Caki2 (cell line): Measurements from ENCODE around the gene NEDD9. TPM values are rescaled to one million over a fixed set of nuclear protein-coding genes. Genes with fewer than 3 reads are reported as not detected.

ENCODE experiments used
- DNase-seq: peaks from one replicate; pipeline ENCODE4 v3.0.0-alpha.2; 2015; ENCODE audit warnings: low read depth
- in situ Hi-C: cut with HindIII; loops from 2 replicates; pipeline ENCODE4 v1.10.0; 2016; ENCODE audit warnings: low sequenced_read_pairs, low pct_unique_long_range_greater_than_20kb, mixed read lengths
- total RNA-seq: library from RNA; depleted of rRNA; stranded (reverse); fragments of >200 nt; shearing (Covaris generic); gene quantifications from 2 replicates; pipeline ENCODE4 v1.2.3, GENCODE V29; 2014; ENCODE audit warnings: low replicate concordance

Gene NEDD9
- total RNA-seq, 1 experiment from 2014 or later: 5.2 TPM

GRCh38 chr6:11210386-11211138 is 21.9 kb downstream of the NEDD9 start:
- DNase-seq: no peak
- in situ Hi-C loops: no loop called here

DNA sequence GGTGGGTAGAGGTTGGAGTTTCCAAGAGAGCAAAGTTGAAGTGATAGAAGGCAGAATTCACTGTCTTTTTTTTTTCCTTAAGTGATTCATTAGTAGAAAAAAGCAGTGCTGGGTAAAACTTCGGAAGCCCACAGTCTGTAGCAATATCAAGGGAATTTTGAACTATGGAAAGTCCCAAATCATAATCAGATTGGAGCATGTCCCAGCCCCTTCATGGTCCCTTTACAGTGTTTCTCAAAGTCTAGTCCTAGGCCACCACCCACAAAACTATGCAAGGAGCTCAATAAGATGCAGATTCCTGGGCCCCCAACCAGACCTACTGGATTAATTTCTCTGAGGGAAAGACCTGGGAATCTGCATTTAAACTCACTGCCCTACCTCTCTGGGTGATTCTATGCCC is 22.6 kb downstream of the NEDD9 start:
- peak; percentile 10 for DNase-seq
- in situ Hi-C loops: no loop called here

- in situ Hi-C loops: no loop called here
- DNase-seq: no peak
Measured at GRCh38 chr6:11209369-11209768, 23.1 kb downstream of the NEDD9 start.

GRCh38 chr6:11208854-11209253 is 23.6 kb downstream of the NEDD9 start:
- no peak for DNase-seq
- in situ Hi-C loops: no loop called here

GRCh38 chr6:11208267-11208666 is 24.2 kb downstream of the NEDD9 start:
- in situ Hi-C loops: no loop called here
- no peak for DNase-seq

DNA sequence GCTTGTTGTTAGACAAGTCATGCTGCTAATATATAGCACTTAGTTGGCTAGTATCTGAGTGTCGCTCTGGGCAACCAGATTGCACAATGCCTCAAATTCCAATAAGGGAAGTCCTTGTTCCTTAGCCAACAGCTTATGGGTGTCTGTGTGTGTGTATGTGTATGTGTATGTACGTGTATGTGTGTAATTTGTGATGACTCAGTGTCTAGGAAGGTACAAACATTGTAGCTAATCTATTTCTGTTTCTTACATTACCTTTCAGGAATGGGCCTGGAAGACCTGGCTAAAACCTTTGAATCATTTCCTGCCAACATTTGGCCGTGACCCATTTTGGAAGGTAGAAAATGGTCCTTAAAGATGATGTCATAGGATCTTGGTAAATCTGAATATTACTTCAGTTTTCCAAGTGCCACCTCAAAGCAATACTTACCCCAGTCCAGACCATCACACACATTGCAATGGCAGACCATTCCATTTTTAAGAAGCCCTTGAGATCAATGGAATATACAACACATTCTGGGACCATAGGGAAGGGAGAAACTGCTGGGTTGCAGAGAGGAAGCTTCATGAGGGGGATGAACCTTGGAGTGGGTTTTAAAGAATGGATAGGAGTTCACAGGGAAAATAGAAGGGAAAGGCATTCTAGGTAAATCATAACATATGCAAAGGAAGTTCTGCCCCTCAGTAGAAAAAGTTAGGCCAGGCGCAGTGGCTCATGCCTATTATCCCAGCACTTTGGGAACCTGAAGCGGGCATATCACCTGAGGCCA is 25.1 kb downstream of the NEDD9 start:
- peak; percentile 85 for DNase-seq
- in situ Hi-C loops: no loop called here

DNA sequence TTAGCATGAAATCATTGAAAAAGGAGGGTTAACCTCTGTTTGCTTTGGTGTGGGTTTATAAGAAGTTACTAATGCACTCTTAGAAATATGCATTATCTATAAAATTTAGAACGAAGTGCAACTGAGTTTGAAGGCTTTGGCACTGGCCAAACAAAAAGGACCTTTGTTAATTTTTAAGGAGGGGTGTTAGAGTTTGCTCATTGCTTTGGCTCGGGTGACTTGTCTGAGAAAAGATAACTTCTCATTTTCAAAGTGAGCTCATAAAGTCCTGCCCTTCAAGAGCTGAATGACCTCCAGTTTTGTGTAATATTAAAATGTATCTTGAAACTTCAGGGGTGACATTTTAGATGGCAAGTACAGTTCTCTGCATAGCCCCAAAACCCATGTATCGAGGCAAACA is 25.9 kb downstream of the NEDD9 start:
- no peak for DNase-seq
- in situ Hi-C loops: no loop called here

DNA sequence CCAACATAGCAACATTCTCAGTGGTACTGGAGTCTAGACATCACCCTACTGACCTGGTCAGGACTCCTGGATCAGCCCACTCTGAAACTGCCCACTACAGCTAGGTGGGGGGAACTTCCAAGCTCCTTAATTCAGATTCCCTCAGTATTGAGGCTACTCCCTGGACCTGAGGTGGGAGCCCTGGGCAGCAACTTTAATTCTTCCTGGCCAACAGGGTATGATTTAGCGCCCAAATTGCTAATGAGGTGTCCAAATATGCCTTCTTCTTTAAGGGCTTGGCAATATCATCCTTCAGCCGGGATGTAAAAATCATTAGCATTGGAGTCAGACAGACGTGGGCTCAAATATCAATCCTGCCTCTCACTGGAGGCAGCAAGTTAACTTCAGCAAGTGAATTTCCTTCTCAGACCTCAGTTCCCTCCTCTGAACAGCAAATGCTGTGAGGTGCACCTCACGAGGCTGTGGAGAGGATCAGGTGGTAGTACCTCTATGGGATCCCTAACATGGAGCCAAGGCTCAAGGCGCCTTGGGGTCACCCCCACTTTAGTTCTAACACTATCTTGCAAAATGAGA is 27.6 kb downstream of the NEDD9 start:
- no peak for DNase-seq
- in situ Hi-C loops: no loop called here

- no peak for DNase-seq
- in situ Hi-C loops: no loop called here
Measured at GRCh38 chr6:11204005-11204399, 28.5 kb downstream of the NEDD9 start.

GRCh38 chr6:11203306-11204004 is 29.0 kb downstream of the NEDD9 start:
- no peak for DNase-seq

GRCh38 chr6:11202513-11203305 is 29.8 kb downstream of the NEDD9 start:
- DNase-seq: no peak
- in situ Hi-C loops: no loop called here

More at GRCh38 chr6:11203306-11204004, 29.0 kb downstream of the NEDD9 start:
- in situ Hi-C loops: no loop called here

GRCh38 chr6:11201772-11202512 is 30.5 kb downstream of the NEDD9 start:
- in situ Hi-C loops: no loop called here
- DNase-seq: no peak

- no peak for DNase-seq
- in situ Hi-C loops: no loop called here
Measured at GRCh38 chr6:11201015-11201414, 31.5 kb downstream of the NEDD9 start.

GRCh38 chr6:11200356-11200755 is 32.1 kb downstream of the NEDD9 start:
- in situ Hi-C loops: no loop called here

GRCh38 chr6:11198663-11199603 is 33.5 kb downstream of the NEDD9 start:
- no peak for DNase-seq
- in situ Hi-C loops: no loop called here

More at GRCh38 chr6:11200356-11200755, 32.1 kb downstream of the NEDD9 start:
- no peak for DNase-seq

- in situ Hi-C loops: no loop called here
Measured at GRCh38 chr6:11197850-11198249, 34.6 kb downstream of the NEDD9 start.

More at GRCh38 chr6:11197850-11198249, 34.6 kb downstream of the NEDD9 start:
- no peak for DNase-seq
